Brain microvascular endothelial cell (primary cell): ENCODE measurements around the gene NECAB2.
A peak's percentile ranks its signal among the peaks of the same experiment; 100 is the strongest.

Source experiments
- DNase-seq: peaks from one replicate; pipeline ENCODE4 v3.0.0-alpha.2; 2020
- H3K27ac ChIP-seq: fragments of 250-450 bp; sonication (Bioruptor Pico); 2 replicates; pipeline ENCODE4 v1.5.1; 2020; ENCODE audit warnings: mild to moderate bottlenecking, moderate library complexity
- H3K27me3 ChIP-seq: fragments of 250-450 bp; sonication (Bioruptor Pico); replicated peaks from 2 replicates; pipeline ENCODE4 v1.5.1; 2020; ENCODE audit warnings: mild to moderate bottlenecking
- H3K36me3 ChIP-seq: fragments of 250-450 bp; sonication (Bioruptor Pico); replicated peaks from 2 replicates; pipeline ENCODE4 v1.5.1; 2020; ENCODE audit warnings: mild to moderate bottlenecking
- H3K4me3 ChIP-seq: 2 replicates; pipeline ENCODE4 v1.5.1; 2011; ENCODE audit warnings: low read depth, mild to moderate bottlenecking, control low read depth, low read length, moderate library complexity
- in situ Hi-C: cut with HindIII; loops from 2 replicates; pipeline ENCODE4 v1.10.0; 2017; ENCODE audit warnings: low sequenced_read_pairs, low pct_ligation_motif_present
- TF ChIP-seq, protein P1 (sequence below): IDR thresholded peaks from 2 replicates; pipeline ENCODE4 v1.5.1; 2011; ENCODE audit warnings: low read depth, mild to moderate bottlenecking, moderate library complexity, low read length, control low read depth, inconsistent platforms; ENCODE audit errors: missing control alignments

Gene NECAB2

DNA sequence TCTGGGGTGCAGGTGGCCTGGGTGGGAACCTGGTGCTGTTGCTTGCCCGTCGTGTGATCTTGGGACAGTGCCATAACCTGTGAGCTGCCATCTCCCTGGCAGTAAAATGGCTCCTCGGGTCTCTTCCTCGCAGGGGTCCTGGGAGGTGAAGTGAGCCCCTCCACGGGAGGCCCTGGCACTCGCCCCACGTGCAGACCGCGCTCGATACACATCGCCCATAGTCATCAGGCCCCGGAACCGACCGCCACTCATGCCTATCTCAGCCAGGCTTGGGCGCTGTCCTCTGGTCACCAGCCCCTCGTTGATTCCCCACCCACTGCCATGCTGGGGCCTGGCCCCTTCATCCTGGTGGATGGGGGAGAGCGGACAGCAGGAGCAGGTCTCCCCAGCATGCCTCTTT lies 36.5 kb upstream of the NECAB2 start:
- TF ChIP-seq, protein P1, sequence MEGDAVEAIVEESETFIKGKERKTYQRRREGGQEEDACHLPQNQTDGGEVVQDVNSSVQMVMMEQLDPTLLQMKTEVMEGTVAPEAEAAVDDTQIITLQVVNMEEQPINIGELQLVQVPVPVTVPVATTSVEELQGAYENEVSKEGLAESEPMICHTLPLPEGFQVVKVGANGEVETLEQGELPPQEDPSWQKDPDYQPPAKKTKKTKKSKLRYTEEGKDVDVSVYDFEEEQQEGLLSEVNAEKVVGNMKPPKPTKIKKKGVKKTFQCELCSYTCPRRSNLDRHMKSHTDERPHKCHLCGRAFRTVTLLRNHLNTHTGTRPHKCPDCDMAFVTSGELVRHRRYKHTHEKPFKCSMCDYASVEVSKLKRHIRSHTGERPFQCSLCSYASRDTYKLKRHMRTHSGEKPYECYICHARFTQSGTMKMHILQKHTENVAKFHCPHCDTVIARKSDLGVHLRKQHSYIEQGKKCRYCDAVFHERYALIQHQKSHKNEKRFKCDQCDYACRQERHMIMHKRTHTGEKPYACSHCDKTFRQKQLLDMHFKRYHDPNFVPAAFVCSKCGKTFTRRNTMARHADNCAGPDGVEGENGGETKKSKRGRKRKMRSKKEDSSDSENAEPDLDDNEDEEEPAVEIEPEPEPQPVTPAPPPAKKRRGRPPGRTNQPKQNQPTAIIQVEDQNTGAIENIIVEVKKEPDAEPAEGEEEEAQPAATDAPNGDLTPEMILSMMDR = no peak

GRCh38 chr16:83932304-83932703 lies 35.7 kb upstream of the NECAB2 start:
- Histone ChIP-seq H3K4me3 (no peak overlapping the region), H3K27ac (no peak overlapping the region), H3K27me3 (no peaks in the 10 kb centered on the region), H3K36me3 (no peaks in the 10 kb centered on the region)
- TF ChIP-seq, protein P1 = no peak
- in situ Hi-C loops = no loop called here
- DNase-seq = no peak

More for the DNA sequence above, 36.5 kb upstream of the NECAB2 start:
- in situ Hi-C loops = no loop called here
- H3K27ac ChIP-seq = no peak overlapping the region
- H3K27me3 ChIP-seq = no peaks in the 10 kb centered on the region
- no peak for DNase-seq
- H3K4me3 ChIP-seq = no peak overlapping the region
- H3K36me3 ChIP-seq = no peaks in the 10 kb centered on the region

DNA sequence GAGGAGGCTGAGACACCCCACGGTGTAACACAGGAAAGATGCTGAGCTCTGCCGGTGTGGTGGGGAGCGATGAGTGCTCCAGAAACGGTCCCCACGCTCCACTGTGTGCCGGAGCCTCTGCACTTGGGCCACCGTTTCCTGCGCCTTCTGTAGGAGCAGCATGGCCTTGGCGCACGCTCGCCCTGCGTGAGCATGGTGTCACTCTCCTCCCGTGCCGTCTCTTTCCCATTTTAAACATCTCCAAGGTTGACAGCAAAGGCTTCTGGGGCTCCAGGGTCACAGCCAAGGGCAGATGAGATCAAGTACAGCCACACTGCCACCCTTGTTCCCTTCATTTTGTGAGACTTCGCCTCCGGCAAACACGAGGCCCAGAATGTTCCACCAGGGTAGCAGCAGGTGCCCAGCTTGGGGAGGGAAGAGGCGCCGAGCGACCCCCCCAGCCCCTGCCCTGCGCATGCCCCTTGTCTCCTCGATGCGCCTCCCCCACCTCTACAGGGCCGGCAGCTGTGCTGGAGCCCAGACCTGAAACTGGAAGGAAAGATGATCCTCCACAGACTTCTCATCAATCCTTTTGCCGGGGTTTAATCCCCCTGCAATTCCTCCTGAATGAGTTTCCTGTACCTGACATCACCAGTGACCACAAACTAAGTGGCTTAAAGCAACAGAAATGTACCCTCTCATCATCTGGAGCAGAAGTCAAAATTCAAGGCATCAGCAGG lies 34.9 kb upstream of the NECAB2 start:
- DNase-seq = no peak
- Histone ChIP-seq H3K4me3 (no peak overlapping the region), H3K36me3 (no peaks in the 10 kb centered on the region), H3K27me3 (no peaks in the 10 kb centered on the region), H3K27ac (no peak overlapping the region)
- in situ Hi-C loops = no loop called here
- TF ChIP-seq, protein P1 = no peak

DNA sequence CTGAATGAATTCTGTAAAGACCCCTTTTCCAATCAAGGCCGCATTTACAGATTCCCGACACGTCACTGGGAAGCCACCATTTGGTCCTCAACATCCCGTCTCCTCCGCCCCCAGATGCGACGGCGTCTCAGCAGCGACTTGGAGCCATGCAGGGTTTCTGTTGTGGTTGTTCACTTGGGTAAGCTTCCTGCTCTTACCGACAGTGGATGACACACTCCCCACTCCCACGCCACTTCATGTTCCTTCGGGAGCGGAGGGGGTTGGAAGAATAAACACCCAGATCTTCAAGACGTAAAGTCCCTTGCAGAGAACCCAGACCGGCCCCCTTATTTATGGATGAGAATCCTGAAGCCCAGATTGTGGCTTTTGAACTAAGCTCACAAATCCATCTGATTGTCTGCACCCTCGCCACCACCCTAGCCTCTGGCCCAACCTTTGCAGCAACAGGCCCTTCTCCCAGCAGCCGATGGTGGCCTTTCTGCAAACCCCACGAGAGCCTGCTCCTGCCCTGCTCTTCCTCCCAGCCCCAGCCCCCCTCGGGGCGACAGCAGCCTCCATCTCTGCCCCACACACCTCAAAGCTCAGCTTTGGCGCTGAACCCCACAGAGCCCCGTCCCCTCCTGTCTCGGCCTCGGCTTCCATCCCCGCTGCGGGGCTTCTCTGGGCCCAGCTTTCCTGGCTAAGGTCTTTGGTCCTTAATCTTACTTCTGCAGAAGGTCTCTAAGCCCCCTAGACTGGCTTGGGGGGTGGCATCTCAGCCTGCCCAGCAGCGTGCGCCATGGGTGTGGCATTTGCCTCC lies 34.0 kb upstream of the NECAB2 start:
- TF ChIP-seq, protein P1 = no peak
- DNase-seq = peak; percentile 35
- no peak overlapping the region for H3K27ac ChIP-seq
- no peaks in the 10 kb centered on the region for H3K36me3 ChIP-seq
- in situ Hi-C loops = no loop called here
- no peaks in the 10 kb centered on the region for H3K27me3 ChIP-seq
- no peak overlapping the region for H3K4me3 ChIP-seq

- Histone ChIP-seq H3K36me3 (no peaks in the 10 kb centered on the region), H3K27me3 (no peaks in the 10 kb centered on the region), H3K27ac (no peak overlapping the region), H3K4me3 (no peak overlapping the region)
- no peak for DNase-seq
- in situ Hi-C loops = no loop called here
- TF ChIP-seq, protein P1 = no peak
Measured at GRCh38 chr16:83934684-83934977, 33.4 kb upstream of the NECAB2 start.
